ENCODE measurements around the gene CCDC144A.
"Not testable (repeated sequence)": the region's sequence is repeated elsewhere in the genome, so short reads cannot be mapped to it uniquely, and the experiment has no call there.

CCDC144A gene

DNA sequence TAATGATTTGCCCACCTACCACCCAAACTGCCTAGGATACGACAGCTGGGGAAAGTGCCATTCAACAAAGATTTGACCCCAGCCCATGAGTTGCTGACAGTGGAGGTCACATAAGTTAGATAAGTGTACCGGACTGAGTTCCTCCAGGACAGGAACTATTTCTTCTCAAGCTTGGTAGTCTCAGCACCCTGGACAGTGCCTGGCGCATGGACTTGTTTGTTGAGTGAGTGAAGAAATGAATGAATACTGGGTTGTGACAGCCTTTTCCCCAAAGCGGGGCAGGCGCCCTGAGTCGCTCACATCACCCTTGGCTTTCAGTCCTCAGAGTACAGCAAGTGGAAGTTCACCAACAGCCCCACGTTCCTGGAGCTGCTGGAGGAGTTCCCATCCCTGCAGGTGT, 122.1 kb downstream of the CCDC144A start:
- H3K4me3 ChIP-seq (ENCODE audit: low read length) = not testable (repeated sequence)
- DNase-seq (ENCODE audit: low read depth) = peak; percentile 72

GRCh38 chr17:16814439-16814838, 124.4 kb downstream of the CCDC144A start:
- TF ChIP-seq, protein P1, sequence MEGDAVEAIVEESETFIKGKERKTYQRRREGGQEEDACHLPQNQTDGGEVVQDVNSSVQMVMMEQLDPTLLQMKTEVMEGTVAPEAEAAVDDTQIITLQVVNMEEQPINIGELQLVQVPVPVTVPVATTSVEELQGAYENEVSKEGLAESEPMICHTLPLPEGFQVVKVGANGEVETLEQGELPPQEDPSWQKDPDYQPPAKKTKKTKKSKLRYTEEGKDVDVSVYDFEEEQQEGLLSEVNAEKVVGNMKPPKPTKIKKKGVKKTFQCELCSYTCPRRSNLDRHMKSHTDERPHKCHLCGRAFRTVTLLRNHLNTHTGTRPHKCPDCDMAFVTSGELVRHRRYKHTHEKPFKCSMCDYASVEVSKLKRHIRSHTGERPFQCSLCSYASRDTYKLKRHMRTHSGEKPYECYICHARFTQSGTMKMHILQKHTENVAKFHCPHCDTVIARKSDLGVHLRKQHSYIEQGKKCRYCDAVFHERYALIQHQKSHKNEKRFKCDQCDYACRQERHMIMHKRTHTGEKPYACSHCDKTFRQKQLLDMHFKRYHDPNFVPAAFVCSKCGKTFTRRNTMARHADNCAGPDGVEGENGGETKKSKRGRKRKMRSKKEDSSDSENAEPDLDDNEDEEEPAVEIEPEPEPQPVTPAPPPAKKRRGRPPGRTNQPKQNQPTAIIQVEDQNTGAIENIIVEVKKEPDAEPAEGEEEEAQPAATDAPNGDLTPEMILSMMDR (IDR thresholded peaks at IDR 0.05; ENCODE audit: insufficient read depth, low read depth, low read length, missing control alignments) = no peak
- DNase-seq (ENCODE audit: low read depth) = no peak
- H3K4me3 ChIP-seq (ENCODE audit: low read length) = no peak overlapping the region

GRCh38 chr17:16817201-16817600, 127.2 kb downstream of the CCDC144A start:
- TF ChIP-seq, protein P1 (IDR thresholded peaks at IDR 0.05; ENCODE audit: insufficient read depth, low read depth, low read length, missing control alignments) = no peak
- no peak for DNase-seq (ENCODE audit: low read depth)
- H3K4me3 ChIP-seq (ENCODE audit: low read length) = no peak overlapping the region

DNA sequence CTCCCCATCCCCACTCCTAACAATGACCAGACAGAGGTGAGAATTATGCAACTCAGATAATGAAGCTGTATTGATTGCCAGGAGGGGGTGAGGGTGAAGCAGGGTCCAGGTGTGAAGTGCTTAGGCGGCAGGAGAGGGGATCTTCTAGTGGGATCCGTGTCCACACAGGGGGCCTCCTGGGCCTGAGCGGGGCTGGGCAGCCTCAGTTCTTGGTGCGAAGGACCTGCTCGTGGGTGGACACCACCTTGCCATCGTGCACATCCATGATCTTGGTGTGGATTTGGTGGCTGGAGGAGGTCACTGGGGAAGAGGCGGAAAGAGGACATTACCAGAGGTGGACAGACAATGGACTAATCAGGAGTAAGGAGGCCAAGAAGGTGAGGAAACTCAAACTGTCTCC, 127.9 kb downstream of the CCDC144A start:
- H3K4me3 ChIP-seq (ENCODE audit: low read length); DNase-seq (ENCODE audit: low read depth): not testable (repeated sequence)

DNA sequence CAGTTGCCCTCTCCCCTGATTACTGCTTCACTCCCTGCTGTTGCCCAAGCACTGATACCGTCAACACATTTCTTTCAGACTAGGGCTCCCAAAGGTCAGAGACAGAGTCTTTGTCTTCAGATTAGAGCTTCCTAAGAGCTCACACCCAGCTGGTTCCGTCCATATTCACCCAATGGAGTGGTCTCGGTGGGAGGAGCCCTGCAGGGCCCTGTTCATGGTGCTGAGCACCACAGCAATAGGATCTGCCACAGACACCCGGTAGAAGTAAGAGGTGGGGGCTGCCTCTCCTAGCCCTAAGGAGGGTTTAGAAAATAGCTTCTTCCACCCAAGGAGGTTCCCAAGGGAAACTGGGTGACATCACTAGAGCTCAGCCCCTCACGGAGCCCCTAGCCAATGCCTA, 128.3 kb downstream of the CCDC144A start:
- no peak overlapping the region for H3K4me3 ChIP-seq (ENCODE audit: low read length)
- TF ChIP-seq, protein P1 (IDR thresholded peaks at IDR 0.05; ENCODE audit: insufficient read depth, low read depth, low read length, missing control alignments) = no peak
- DNase-seq (ENCODE audit: low read depth) = no peak

DNA sequence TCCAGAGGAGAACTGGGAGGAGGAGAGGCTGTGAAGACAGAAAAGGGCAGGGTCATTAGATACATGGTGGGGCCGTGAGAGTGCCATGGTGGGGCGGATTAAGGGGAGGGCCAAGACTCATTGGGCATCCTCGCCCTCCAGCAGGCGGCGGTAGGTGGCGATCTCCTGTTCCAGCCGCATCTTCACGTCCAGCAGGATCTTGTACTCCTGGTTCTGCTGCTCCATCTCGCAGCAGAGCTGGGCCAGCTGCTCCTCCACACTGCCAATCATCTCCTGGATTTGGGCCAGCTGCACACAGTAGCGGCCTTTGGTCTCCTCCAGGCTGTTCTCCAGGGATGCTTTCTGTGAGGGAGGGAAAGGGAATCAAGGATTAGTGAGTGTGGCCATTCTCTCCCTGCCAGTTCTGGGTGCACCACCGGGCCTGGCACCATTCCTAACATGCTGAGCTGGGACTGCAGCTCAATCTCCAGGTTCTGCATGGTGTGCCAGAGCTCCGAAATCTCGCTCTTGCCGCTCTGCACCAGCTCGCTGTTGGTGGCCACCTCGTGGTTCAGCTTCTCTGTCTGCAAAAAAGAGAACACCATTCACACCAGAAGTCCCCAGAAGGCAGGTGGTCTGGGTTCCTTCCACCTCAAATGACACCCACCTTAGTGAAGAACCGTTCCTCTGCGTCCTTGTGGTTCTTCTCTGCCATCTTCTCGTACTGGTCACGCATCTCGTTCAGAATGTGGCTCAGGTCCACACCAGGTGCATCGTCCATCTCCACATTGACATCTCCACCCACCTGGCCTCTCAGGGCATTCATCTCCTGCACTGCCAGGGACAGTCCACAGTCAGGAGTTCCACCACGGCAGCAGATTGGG, 129.0 kb downstream of the CCDC144A start:
- TF ChIP-seq, protein P1 (IDR thresholded peaks at IDR 0.05; ENCODE audit: insufficient read depth, low read depth, low read length, missing control alignments) = no peak
- DNase-seq (ENCODE audit: low read depth) = no peak
- no peak overlapping the region for H3K4me3 ChIP-seq (ENCODE audit: low read length)

DNA sequence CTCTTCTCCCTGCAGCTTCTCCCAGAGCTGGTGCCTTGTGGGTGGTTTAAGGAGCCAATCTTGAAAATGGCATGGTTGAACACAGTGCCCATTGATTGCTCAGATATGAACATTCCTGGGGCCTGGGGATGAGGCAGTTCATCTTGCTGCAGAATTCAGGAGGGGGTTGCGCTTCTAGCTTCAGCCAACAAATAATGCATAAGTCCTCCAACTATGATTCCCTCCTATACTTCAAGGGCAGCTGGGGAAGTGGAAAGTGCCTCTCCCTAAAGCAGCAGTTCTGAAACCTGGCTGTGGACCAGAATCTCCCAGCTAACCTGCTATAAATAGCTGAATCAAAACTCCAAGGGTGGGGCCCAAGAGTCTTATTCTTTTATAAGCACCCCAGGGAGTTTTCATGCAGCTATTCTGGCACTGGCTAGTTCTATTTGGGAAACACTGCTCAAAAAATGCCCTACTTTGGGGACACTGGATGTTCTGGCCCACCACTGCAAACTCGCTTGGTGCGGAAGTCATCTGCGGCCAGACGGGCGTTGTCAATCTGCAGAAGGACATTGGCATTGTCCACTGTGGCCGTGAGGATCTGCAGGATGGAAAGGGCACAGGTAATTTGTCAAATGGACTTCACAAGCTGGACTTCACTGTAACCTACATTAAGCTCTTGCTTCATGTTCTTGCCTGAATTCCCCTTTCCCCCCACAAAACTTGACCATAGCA, 130.3 kb downstream of the CCDC144A start:
- DNase-seq (ENCODE audit: low read depth) = no peak
- TF ChIP-seq, protein P1 (IDR thresholded peaks at IDR 0.05; ENCODE audit: insufficient read depth, low read depth, low read length, missing control alignments) = no peak
- H3K4me3 ChIP-seq (ENCODE audit: low read length) = no peak overlapping the region
